Measurements from ENCODE around the gene SLC26A1.

Gene SLC26A1

DNA sequence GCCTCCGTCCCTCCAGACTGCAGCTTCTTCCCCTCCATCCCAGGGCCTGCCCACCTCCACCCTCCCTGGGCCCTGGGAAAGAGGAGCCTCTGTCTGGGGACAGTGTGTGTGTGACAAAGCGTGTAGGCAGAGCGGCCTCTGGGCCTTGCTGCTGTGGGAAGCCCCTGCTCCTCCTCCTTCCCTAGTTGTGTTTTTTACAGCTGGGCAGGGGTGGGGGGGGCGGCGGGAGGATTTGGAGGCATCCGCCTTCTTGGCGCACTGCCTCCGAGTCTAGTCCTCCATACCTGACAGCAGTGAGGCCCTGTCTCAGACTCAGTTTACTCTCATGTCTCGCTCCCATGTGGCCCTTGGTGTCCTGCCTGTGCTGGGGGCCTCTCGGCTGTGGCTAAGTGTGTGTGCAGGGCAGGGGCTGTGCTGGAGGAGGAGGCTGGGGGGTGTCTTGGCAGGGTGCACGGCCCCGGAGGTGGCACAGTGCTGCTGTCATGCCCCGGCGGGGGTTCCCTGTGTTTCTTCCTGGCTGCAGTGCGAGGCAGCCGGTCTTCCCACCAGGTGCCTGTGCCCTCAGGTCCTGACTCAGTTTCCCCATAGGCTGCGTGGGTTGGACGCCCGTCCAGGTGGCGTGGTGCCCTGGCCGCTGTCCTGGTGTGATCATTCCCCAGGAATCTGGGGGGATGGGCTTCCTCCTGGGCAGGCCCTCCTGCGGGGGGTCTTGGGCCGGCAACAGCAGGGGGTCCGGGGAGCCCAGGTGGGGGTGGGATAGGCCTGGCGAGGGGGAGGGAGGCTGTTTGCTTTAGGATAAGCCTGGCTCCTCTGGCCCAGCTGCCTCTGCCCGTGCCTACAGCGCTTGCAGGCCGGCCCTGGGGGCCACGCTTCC is 25.2 kb upstream of the SLC26A1 start:
- no peaks in the 10 kb centered on the region for H3K36me3 ChIP-seq (ENCODE audit: control insufficient read depth, low read depth, low read length)
- no peaks in the 10 kb centered on the region for H3K4me1 ChIP-seq (ENCODE audit: control insufficient read depth, low read depth, low read length)
- no peaks in the 10 kb centered on the region for H3K9me3 ChIP-seq (ENCODE audit: control insufficient read depth, low read depth, low read length)
- no peak overlapping the region for H3K9ac ChIP-seq (ENCODE audit: low read length)
- no peak overlapping the region for H3K27ac ChIP-seq (ENCODE audit: low read length)
- H3K27me3 ChIP-seq (ENCODE audit: control insufficient read depth, insufficient read depth, low read length): no peaks in the 10 kb centered on the region
- H3K4me3 ChIP-seq (ENCODE audit: low read length): no peak overlapping the region

DNA sequence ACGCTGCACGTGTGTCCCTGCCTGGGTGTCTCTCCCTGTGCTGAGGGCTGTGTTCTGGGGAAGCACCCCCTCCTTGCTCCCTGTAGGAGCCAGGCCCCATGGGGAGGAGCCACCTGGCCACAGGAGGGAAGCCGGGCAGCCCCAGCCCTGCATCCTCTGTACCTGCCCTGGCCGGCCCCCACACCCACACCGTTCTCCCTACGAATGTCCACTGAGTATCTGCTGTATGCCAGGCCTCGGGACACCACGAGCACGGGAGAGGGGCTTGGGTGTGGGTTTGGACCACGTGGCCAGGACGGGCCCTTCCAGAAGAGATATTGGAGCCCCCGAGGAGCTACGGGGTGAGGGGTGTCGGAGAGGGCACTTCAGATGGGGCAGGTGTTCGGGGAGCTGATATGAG is 24.5 kb upstream of the SLC26A1 start:
- peaks cover 4% of the 10 kb centered on the region for H3K27me3 ChIP-seq (ENCODE audit: control insufficient read depth, insufficient read depth, low read length)
- no peak overlapping the region for H3K9ac ChIP-seq (ENCODE audit: low read length)
- no peaks in the 10 kb centered on the region for H3K36me3 ChIP-seq (ENCODE audit: control insufficient read depth, low read depth, low read length)
- no peak overlapping the region for H3K4me3 ChIP-seq (ENCODE audit: low read length)
- no peaks in the 10 kb centered on the region for H3K9me3 ChIP-seq (ENCODE audit: control insufficient read depth, low read depth, low read length)
- H3K27ac ChIP-seq (ENCODE audit: low read length): no peak overlapping the region
- no peaks in the 10 kb centered on the region for H3K4me1 ChIP-seq (ENCODE audit: control insufficient read depth, low read depth, low read length)

GRCh38 chr4:1017211-1017610 is 24.0 kb upstream of the SLC26A1 start:
- Histone ChIP-seq H3K36me3 (ENCODE audit: control insufficient read depth, low read depth, low read length) (no peaks in the 10 kb centered on the region), H3K4me1 (ENCODE audit: control insufficient read depth, low read depth, low read length) (no peaks in the 10 kb centered on the region), H3K27ac (ENCODE audit: low read length) (no peak overlapping the region), H3K4me3 (ENCODE audit: low read length) (no peak overlapping the region), H3K27me3 (ENCODE audit: control insufficient read depth, insufficient read depth, low read length) (peaks cover 9% of the 10 kb centered on the region), H3K9ac (ENCODE audit: low read length) (no peak overlapping the region), H3K9me3 (ENCODE audit: control insufficient read depth, low read depth, low read length) (no peaks in the 10 kb centered on the region)

DNA sequence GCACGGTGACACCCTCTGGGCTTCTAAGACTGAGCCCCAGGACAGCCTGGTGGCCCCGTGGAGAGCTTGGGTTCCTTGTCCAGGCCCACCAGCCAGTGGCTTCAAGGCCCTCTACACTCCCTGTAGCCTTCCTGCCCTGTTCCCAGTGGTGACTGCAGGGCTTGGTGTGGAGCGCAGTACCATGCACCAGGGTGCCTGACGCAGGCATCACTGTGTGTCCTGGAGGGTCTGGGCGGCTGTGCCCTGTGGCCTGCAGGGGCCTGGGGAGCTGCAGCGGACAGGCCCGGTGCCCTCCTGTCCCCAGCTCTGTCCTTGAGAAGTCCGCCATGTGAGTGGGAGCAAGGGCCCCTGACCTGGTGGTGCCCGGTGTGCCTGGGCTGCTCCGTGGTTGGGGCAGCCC is 22.5 kb upstream of the SLC26A1 start:
- no peak overlapping the region for H3K4me3 ChIP-seq (ENCODE audit: low read length)
- H3K9ac ChIP-seq (ENCODE audit: low read length): no peak overlapping the region
- no peaks in the 10 kb centered on the region for H3K36me3 ChIP-seq (ENCODE audit: control insufficient read depth, low read depth, low read length)
- no peak overlapping the region for H3K27ac ChIP-seq (ENCODE audit: low read length)
- H3K4me1 ChIP-seq (ENCODE audit: control insufficient read depth, low read depth, low read length): no peaks in the 10 kb centered on the region
- H3K9me3 ChIP-seq (ENCODE audit: control insufficient read depth, low read depth, low read length): no peaks in the 10 kb centered on the region
- H3K27me3 ChIP-seq (ENCODE audit: control insufficient read depth, insufficient read depth, low read length): peaks cover 14% of the 10 kb centered on the region

DNA sequence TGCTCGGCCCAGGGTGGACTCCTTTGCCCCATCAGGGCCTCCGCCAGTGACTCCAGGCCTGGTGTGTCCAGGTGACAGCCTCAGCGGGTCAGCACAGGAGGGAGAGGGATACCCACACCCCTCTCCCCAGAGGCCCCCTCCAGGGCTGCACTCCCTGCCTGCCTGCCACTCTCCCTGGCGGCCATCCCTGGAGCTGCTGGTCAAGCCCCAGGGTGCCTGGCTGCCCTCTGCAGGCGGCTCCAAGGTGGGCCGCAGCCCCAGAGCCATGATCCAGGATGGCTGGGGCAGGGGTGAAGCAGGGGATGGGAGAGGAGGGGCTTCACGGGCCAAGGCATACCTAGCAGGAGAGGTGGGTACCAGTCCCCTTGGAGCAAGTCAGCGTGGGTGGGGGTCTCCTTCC is 22.0 kb upstream of the SLC26A1 start:
- Histone ChIP-seq H3K36me3 (ENCODE audit: control insufficient read depth, low read depth, low read length) (no peaks in the 10 kb centered on the region), H3K27me3 (ENCODE audit: control insufficient read depth, insufficient read depth, low read length) (peaks cover 19% of the 10 kb centered on the region), H3K27ac (ENCODE audit: low read length) (no peak overlapping the region), H3K4me1 (ENCODE audit: control insufficient read depth, low read depth, low read length) (no peaks in the 10 kb centered on the region), H3K4me3 (ENCODE audit: low read length) (no peak overlapping the region), H3K9ac (ENCODE audit: low read length) (no peak overlapping the region), H3K9me3 (ENCODE audit: control insufficient read depth, low read depth, low read length) (no peaks in the 10 kb centered on the region)

GRCh38 chr4:1014291-1015167 is 21.3 kb upstream of the SLC26A1 start:
- no peak overlapping the region for H3K4me3 ChIP-seq (ENCODE audit: low read length)
- H3K9ac ChIP-seq (ENCODE audit: low read length): no peak overlapping the region
- H3K4me1 ChIP-seq (ENCODE audit: control insufficient read depth, low read depth, low read length): no peaks in the 10 kb centered on the region
- no peaks in the 10 kb centered on the region for H3K36me3 ChIP-seq (ENCODE audit: control insufficient read depth, low read depth, low read length)
- no peak overlapping the region for H3K27ac ChIP-seq (ENCODE audit: low read length)
- peaks cover 24% of the 10 kb centered on the region for H3K27me3 ChIP-seq (ENCODE audit: control insufficient read depth, insufficient read depth, low read length)
- no peaks in the 10 kb centered on the region for H3K9me3 ChIP-seq (ENCODE audit: control insufficient read depth, low read depth, low read length)

DNA sequence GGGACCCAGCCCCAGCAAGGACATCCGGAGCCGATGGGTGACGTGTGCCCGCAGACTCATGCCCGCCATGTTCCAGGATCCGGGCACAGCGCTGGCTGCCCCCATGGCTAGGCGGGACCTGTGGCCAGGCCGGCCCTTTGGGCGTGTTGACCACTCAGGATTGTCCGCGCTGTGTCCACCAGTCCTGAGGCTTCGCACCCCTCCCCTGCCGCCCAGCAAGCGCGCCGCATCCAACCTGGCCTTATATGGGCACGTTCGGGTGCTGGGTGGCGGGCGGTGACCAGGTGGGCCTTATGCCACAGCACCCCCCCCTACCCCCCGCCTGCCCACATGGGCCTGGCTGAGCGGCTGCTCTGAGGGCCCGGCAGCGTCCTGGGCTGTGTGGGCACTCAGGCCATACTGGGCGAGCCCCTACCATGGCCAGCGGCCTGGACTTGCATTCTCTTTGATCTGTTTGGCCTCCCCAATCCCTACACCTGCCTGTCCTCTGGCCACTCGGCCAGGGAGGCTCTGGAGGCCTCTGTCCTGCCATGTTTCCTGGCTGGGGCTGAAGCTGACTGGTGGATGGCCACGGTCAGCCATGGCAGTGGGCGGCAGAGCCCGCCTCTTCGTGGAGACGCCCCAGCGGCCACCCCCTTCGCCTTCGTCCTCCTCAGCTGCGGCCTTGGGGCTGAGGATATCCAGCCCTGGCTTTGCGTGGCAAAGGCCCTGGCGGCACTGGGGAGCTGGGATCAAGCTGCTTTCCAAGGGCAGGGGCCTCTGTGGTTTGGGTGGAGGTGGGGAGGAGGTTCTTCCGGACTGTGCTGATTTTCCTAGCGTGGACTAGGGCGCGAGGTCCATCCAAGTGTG is 20.2 kb upstream of the SLC26A1 start:
- Histone ChIP-seq H3K9me3 (ENCODE audit: control insufficient read depth, low read depth, low read length) (no peaks in the 10 kb centered on the region), H3K9ac (ENCODE audit: low read length) (no peak overlapping the region), H3K4me1 (ENCODE audit: control insufficient read depth, low read depth, low read length) (peaks cover 4% of the 10 kb centered on the region), H3K27me3 (ENCODE audit: control insufficient read depth, insufficient read depth, low read length) (peaks cover 33% of the 10 kb centered on the region), H3K36me3 (ENCODE audit: control insufficient read depth, low read depth, low read length) (no peaks in the 10 kb centered on the region), H3K27ac (ENCODE audit: low read length) (no peak overlapping the region), H3K4me3 (ENCODE audit: low read length) (no peak overlapping the region)

DNA sequence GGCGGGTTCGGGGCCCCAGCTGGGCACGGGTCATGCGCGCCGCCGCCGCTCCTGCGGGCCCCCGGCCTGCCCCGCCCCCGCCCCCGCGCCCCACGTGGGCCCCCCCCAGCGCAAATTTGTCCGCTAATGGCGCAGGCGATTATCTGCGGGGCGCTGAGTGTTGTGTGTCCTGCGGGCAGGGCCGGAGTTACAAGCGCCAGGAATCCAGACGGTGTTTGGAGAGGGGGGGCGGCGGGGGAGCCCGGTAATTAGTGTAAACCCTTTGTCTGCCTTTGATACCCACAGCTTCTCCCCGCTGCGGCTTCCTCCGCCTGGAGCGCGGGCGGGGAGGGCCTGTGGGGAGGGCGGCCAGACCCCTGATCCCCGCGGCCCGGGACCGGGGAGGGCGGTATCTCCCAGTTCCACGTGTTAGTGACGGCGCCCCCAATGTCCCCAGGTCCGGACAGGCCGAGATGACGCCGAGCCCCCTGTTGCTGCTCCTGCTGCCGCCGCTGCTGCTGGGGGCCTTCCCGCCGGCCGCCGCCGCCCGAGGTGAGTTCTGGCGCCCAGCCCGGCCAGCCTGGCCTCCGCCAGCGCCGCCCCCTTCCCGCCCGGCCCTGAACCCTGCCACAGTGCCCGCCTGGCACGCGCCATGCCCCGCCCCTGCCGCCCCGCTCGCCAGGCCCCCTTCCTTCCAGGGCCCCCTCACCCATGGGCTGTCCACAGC is 19.0 kb upstream of the SLC26A1 start:
- Histone ChIP-seq H3K4me3 (ENCODE audit: low read length) (peak overlapping the region; percentile 51), H3K9me3 (ENCODE audit: control insufficient read depth, low read depth, low read length) (no peaks in the 10 kb centered on the region), H3K9ac (ENCODE audit: low read length) (no peak overlapping the region), H3K27me3 (ENCODE audit: control insufficient read depth, insufficient read depth, low read length) (peaks cover 46% of the 10 kb centered on the region), H3K27ac (ENCODE audit: low read length) (no peak overlapping the region), H3K4me1 (ENCODE audit: control insufficient read depth, low read depth, low read length) (peaks cover 4% of the 10 kb centered on the region), H3K36me3 (ENCODE audit: control insufficient read depth, low read depth, low read length) (no peaks in the 10 kb centered on the region)

GRCh38 chr4:1011666-1012033 is 18.4 kb upstream of the SLC26A1 start:
- Histone ChIP-seq H3K4me1 (ENCODE audit: control insufficient read depth, low read depth, low read length) (peaks cover 4% of the 10 kb centered on the region), H3K4me3 (ENCODE audit: low read length) (no peak overlapping the region), H3K27ac (ENCODE audit: low read length) (no peak overlapping the region), H3K9ac (ENCODE audit: low read length) (no peak overlapping the region), H3K27me3 (ENCODE audit: control insufficient read depth, insufficient read depth, low read length) (peaks cover 51% of the 10 kb centered on the region), H3K9me3 (ENCODE audit: control insufficient read depth, low read depth, low read length) (no peaks in the 10 kb centered on the region), H3K36me3 (ENCODE audit: control insufficient read depth, low read depth, low read length) (no peaks in the 10 kb centered on the region)

- H3K9ac ChIP-seq (ENCODE audit: low read length): no peak within 1 kb of the TSS
- H3K4me3 ChIP-seq (ENCODE audit: low read length): peak within 1 kb of the TSS; percentile 51
- no peak within 1 kb of the TSS for H3K27ac ChIP-seq (ENCODE audit: low read length)
- H3K27me3 ChIP-seq (ENCODE audit: control insufficient read depth, insufficient read depth, low read length): peaks cover 56% of the 10 kb centered on the region
- H3K9me3 ChIP-seq (ENCODE audit: control insufficient read depth, low read depth, low read length): no peaks in the 10 kb centered on the region
- H3K36me3 ChIP-seq (ENCODE audit: control insufficient read depth, low read depth, low read length): no peaks in the 10 kb centered on the region
- peaks cover 4% of the 10 kb centered on the region for H3K4me1 ChIP-seq (ENCODE audit: control insufficient read depth, low read depth, low read length)
Observed at GRCh38 chr4:1011022-1011665, 17.9 kb upstream of the SLC26A1 start, which contains the start of gene FGFRL1. Gene FGFRL1, plus strand, starts transcription at chr4:1011626. Its CDS starts 860 bp downstream, at chr4:1012486.

Data from iPS-18a (cell line).